ENCODE measurements around the gene NPHP1. TPM values are rescaled to one million over a fixed set of nuclear protein-coding genes. Genes with fewer than 3 reads are reported as not detected.
A peak's percentile ranks its signal among the peaks of the same experiment; 100 is the strongest.
"Not testable (repeated sequence)": the region's sequence is repeated elsewhere in the genome, so short reads cannot be mapped to it uniquely, and the experiment has no call there.

NPHP1 gene
- total RNA-seq, 1 experiment from 2014 or later: 1.8 TPM

DNA sequence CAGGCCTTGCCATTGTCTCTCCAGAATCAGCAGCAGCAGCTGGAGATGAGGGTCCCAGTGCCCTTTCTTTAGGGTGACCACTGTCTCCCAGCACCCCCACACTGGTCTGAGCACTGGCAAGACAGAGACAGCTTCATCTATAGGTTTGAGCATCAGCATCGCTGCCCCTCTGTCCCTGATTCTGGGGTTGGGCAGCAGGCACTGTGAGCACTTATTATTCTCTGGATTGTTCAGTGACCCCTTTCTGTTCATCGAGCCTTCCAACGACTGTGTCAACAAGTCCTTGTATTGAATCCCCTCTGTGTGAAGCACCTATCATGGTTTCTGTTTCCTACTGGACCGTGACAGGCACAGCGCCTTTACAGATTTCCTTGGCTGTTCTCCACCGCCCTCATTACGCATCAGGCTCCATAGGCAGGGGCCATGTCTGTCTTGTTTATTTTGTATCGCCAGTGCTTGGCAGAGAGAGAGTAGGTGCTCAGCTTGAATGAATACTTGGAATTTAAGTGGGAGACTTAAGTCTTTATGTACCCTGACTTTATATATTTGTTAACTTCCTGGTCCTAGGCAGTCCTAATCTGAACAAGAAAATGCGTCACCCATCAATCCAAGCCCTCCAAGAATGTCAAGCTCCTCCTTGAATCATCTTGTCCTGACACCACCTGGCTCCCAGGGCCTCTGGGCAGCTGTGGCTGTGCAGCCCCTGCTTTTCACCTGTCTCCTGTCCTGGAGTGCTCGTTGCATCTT is 100.6 kb downstream of the NPHP1 start:
- no peak for DNase-seq (ENCODE audit: low read depth)

DNA sequence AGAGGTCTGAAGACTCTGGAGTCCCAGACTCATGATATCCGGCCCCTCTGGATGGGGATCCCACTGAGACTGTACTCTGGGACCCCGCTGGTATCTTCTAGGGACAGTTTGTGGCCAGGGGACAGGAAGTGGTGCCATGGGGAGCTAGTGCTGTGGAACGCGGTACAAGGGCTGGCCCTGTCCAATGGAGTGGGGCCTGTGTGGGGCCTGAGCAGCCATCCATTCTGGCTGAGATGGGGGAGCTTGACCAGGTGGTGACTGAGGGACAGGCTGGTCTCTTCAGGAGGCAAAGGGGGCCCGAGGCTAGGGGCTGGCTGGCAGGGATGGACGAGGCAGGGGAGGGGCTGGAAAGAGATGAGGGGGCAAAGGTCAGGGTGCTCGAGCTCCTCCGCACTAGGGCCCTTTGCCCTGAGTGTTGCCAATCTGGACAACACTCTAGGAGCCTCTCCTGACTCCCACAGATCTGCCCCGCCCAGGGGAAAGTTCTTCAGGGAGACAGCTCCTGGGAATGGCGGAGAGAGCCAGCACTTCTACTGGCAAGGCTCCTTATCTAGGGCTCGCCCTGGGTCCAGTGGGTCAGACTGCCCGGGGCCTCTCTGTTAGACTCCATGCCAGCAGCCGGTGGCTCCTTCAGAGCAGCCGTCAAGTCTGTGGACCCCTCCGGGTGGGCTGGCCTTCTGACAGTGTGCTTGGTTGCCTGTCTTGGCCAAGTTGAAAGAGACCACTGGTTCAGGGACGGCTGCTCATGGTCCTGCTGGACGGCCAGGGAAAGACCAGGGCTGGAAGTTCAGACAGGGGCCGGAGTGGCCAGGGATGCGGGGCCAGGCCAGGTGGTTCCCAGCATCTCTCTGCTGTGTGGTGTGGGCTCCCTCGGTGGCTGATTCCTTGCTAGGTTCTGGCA is 101.5 kb downstream of the NPHP1 start:
- no peak for DNase-seq (ENCODE audit: low read depth)

DNA sequence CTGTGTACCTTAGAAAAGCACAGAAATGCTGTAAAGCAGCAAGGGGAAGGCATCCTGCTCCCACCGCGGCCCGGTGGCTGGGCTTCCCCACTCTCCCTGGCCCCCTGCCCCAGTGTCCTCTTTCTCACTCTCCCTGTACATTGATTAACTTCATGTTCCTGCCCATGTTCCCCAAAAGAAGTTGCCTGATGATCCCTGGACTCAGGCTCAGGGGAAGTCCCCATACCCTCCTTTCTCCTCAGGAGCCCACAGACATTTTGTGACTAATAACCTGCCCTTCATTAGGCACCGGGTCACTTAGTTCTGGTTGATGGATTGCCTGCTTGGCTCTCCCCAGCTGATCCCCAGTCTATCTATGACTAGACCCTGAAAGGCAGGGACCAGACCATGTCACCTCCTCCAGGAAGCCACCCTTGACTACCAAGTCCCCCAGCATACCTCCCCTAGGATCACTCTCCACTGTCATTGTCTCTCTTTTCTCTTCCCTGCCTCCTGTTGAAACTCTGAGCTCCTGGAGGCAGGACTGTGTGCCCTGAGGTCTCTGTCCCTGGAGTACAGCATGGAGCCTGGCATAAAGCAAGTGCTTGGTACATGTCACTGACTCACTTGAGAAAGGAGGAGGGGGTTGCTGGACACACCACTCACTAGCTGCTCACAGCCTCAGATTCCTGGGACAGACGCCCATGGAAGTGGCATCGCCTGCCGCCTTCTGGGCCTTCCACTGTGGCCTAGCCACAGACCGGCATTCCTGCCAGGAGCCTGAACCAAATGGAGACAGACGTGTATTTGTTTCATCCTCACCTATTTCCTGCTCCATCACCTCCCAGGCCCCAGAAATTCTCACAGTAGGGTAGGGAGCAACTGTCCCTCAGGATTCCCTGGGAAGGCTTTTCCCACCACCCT is 102.7 kb downstream of the NPHP1 start:
- DNase-seq (ENCODE audit: low read depth): peak; percentile 65

DNA sequence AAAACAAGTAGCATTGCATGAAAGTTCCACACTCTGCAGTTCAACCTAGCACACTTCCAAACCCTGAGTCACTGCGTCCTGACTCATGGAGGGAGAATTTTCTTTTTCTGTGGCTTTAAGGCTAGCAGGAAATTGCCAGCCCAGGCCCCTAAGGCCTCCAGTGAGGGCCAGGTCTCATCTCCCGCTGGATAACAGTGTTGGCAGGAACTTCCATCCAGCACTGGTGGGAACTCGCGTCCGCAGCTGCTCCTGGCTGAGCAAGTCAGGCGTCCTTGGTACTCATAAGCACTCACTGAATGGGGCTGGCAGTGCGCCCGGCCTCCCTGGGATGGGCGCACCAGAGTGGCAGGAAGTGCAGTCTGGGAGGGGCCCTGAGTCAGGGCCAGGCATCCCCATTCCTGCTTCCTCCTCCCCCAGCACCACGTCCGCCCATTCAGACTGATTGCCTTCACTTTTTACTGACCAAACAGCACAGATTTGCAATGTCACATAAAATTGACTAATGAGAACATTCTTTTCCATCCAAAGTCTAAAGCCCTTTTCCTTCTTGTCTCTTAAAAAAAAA is 103.5 kb downstream of the NPHP1 start:
- DNase-seq (ENCODE audit: low read depth): peak; percentile 100

DNA sequence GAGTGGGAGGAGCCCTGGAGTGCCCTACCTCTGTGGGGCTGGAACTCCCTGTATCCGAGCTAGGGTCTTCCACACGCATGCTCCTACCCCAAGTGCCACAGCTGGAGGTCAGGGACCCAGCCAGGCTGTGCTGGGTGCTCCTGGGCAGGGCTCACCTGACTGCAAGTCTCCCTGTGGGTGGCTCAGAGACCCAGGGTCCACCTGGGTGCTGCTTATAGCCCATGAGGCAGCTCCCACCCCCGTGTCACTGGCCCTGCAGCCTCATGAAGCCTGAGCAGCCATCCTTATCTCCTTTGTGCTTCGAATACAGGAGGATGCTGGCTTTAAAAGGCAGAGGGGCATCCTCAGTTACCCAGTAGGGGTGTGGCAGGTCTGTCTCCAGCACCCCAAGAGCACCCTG is 103.9 kb downstream of the NPHP1 start:
- DNase-seq (ENCODE audit: low read depth): not testable (repeated sequence)

DNA sequence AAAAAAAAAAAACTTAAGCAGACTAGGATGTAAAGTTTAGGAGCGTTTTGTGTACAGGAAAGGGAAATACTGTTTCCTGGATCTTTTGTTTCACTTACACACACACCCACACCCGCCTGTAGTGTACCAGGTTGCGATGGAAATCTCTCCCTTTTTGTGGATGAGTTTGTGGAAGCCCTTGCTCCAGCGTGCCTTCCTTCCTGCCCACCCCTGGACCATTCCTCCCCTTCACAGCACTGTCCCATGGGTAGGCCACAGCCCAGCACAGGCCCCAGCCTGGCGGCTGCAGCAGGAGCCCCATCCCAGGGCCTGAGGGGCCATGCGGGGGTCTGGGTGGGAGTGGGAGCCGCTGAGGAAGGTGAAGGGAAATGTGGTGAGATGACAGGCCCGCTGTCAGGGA is 104.3 kb downstream of the NPHP1 start:
- peak; percentile 30 for DNase-seq (ENCODE audit: low read depth)

DNA sequence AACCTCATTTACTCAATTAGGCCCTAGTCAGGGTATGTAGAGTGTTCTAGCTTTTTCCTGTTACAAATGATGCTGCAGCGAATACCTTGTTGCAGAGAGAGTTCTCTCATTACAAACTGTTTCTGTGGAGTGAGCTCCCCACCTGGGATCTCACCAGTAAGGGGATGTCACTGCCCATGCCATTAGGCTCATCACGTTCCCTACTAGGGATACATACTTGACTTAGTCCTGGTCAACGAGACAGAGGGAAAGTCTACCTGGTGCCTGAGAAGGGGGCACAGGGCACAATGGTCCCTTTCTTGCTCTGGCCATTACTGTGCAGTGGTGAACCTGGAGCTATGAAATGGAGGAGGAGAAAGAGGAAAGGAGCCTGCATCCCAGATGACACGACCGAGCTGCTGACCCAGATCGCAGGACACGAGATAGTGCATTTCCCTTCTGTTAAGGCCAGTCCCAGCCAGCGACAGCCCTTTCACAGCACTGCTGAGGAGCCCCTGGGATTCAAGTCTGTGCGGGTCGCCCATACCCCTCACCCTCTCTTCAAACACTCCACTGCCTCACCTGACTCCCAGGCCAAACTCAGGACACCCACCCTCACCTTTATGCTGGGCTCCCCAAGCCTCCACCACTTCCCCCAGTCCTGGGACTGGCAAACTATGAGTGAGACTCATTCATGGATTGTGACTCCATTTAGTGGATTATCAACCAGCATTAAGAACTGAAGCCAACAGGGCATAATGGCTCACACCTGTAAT is 105.2 kb downstream of the NPHP1 start:
- DNase-seq (ENCODE audit: low read depth): no peak

DNA sequence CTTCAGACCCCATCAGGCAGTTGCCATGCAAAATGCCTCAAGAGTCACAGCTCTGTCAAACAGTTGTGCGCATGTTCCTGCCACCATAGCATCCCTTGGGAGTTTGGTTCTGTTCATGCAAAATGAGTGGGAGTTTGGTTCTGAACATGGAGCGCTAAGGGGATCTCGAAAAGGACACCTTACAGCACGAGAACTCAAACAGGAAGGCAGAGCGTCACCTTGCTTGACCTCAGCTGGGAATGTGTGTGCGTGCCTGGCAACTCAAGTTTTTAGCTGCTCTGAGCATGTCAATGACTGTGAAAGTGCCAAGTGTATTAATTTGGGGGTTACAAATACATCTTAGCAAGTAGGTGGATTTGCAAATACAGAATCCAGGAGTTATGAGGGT is 105.8 kb downstream of the NPHP1 start:
- no peak for DNase-seq (ENCODE audit: low read depth)

DNA sequence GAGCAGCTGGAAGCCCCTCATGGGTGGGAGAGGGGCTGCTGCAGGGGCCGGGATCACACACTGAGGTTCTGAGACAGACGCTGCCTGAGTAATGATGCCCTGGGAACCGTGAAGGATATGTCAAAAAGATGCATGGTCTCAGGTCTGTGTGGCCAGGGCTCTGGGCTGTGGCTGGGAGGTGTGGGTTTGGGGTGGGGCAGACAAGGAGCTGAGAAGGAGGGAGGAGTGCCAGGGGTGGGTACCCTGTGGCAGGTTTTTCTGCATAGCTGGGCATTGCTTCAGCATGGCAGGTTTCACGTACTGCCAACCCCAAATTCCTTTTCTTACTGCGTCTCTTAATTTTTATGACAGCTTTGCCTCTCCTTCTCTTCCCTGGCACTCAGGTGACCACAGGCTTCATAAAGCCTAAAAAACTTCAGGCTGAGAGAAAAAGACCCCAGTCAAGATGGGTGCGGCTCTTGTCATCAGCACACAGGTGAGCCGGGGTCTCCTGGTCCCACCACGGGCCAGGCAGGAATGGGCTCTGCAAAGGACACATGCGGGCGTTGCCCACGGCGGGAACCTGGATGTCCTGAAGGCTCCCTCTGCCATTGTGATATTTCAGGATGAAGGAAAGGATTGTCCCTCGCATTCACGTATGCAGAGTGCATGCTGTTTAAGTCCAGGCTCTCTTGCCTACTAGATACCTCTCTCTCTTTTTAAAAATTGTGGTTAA is 107.2 kb downstream of the NPHP1 start:
- DNase-seq (ENCODE audit: low read depth): no peak

DNA sequence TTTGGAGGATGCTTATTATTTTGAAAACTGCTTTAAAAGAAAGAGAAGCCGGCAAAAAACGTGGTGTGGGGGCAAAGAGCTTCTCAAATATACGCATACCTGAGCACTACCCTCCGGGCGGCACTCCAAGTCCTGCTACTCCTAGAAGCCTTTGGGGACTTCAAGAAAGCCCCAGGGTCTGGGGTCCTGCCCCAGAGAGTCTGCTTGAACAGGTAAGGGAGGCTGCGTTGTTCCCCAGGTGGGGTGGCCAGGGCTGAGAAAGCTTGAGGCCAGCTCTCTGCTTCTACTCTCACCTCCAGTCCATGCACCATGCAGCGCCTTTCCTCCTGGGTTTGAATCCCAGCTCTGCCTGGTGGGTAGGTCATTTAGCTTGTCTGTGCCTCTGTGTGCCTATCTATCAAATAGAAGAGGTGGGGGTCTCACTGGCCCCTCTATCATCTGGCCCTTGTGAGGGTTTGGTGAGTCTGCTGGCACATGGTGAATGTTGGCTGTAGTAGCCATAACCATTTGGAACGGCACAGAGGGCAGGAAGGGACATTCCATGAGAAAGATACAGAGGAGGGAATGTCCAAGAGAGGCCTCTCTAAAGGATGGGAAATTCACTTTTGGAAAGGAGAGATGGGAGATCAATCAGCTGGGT is 108.7 kb downstream of the NPHP1 start:
- no peak for DNase-seq (ENCODE audit: low read depth)

DNA sequence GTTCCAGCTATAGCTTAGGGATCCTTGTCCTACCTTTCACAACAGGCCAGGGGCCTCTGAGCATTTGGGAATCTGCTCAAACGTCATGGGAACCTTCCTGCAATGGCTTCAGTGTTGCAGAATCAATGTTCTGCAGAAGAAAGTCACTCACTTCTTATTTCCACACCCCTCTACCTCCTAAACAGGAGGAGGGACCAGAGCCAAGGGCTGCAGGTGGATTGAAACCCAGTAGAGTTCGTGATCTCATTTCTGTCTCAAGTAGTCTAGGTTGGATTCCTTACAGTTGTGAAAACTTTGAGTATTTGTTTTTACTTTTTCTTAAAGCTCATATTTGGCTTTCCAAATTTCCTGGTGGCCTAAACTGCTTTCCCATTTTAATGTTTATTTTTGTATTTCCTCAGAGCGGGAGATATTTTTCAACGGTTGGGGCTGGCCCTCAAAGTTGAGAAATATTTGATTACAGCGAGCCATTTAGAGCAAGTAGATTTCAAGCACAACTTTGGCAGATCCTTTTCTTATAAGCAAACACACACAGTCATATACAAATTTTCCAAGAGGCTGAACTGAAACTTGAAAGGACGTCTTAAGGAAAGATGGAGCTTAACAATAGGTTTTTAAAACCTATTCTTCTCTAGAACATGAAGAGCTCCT is 109.8 kb downstream of the NPHP1 start:
- not testable (repeated sequence) for DNase-seq (ENCODE audit: low read depth)

DNA sequence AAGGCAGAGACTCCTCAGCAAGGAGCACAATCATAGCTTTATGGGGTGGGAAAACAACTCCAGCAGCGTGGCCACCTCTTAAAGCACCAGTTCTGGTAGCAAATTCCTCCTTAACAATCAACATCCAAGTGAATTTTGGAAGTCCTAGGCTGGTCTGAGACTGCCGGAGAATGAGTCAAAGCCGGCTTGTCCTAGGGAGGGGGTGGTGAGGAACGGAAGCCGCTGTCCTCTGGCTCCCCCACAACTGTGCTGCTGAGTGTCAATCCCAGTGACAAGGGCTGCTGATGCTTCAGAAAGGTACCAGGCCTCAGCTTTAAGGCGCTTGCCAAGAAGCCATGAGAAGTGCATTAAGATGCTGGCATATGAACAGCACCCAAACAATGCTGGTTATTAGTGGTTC is 110.9 kb downstream of the NPHP1 start:
- DNase-seq (ENCODE audit: low read depth): not testable (repeated sequence)

DNA sequence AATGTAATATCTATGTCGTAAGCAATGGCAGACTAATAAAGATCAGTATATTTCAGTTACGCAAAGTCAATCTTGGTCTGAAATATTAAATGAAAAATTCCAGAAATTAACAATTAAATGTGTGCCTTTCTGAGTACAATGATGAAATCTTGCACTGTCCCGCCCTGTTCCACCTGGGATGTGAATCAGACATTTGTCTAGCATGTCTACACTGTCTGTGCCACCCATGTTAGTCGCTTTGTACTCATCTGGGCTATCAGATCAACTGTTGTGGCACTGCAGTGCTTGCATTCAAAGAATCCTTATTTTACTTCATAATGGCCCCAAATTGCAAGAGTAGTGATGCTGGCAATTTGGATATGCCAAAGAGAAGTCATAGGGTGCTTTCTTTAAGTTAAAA is 114.6 kb downstream of the NPHP1 start:
- DNase-seq (ENCODE audit: low read depth): not testable (repeated sequence)

DNA sequence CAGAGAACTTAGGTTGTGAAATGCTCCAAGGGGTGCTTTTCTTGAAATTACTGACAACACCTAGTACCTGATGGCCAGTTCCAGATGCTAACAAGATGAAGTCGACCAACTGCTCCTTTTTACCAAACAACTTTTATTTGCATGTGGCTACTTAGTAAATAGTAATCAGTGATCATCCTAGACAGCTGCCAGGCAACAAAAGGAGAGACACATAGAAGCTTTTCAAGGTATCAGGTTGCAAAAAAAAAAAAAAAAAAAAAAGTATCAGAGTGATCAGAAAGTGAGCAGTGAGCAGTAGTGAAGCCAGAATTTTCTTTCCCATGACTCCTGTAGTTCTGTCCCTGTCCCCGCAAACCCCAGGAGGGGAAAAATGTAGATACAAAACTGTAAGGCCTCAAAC is 121.1 kb downstream of the NPHP1 start:
- not testable (repeated sequence) for DNase-seq (ENCODE audit: low read depth)

DNA sequence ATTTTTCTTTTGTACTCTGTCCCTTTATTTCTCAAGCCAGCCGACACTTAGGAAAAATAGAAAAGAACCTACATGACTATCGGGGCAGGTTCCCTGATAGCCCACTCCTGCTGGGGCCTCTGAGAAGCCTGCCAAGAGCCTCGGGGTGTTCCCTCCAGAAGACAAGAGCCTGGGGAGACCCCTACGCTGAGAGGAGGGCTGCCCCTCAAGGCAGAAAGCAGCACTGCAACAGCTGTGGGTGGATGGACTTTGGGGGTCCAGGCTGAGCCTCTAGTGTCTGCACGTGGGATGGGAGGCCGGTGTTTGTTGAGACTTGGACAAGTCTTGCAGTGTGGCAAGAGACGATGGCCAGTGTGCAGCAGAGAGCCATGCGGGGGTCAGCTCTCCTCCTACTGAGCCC is 121.7 kb downstream of the NPHP1 start:
- DNase-seq (ENCODE audit: low read depth): not testable (repeated sequence)

DNA sequence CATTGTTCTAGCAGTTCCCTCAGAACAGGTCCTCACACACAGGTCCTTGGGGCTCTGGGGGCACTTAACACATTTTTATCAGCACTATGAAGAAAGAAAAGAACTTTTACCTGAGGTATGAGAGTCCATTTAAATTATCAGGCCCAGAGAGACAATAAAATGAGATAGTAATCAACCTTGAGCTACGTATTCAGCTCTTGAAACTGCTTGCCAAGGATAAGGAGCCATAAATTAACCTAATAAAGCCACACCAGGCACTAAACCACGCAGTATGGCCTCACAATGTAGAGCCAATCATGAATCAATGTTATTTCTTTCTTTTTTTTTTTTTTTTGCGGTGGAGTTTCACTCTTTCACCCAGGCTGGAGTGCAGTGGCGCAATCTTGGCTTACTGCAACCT is 126.7 kb downstream of the NPHP1 start:
- not testable (repeated sequence) for DNase-seq (ENCODE audit: low read depth)

DNA sequence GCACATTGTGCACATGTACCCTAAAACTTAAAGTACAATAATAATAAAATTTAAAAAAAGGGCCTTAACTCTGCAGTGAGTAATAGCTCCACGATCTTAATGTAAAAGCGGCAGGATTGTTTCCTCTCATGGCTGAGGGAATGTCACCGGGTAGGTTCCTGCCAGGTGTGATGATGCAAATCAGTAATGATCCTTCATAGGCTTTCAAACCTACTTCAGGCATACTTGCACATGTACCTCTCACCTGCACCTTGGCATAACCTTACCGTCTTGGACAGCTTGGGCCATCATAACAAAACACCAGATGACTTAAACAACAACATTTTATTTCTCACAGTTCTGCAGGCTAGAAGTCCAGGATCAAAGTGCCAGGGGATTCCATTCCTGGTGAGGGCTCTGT is 128.9 kb downstream of the NPHP1 start:
- not testable (repeated sequence) for DNase-seq (ENCODE audit: low read depth)
